Measurements from ENCODE around the gene PNRC2. TPM values are rescaled to one million over a fixed set of nuclear protein-coding genes. Genes with fewer than 3 reads are reported as not detected.

The PNRC2 gene
- total RNA-seq, 3 donors from 2014 or later, result 126 to 163 (median 134) TPM

DNA sequence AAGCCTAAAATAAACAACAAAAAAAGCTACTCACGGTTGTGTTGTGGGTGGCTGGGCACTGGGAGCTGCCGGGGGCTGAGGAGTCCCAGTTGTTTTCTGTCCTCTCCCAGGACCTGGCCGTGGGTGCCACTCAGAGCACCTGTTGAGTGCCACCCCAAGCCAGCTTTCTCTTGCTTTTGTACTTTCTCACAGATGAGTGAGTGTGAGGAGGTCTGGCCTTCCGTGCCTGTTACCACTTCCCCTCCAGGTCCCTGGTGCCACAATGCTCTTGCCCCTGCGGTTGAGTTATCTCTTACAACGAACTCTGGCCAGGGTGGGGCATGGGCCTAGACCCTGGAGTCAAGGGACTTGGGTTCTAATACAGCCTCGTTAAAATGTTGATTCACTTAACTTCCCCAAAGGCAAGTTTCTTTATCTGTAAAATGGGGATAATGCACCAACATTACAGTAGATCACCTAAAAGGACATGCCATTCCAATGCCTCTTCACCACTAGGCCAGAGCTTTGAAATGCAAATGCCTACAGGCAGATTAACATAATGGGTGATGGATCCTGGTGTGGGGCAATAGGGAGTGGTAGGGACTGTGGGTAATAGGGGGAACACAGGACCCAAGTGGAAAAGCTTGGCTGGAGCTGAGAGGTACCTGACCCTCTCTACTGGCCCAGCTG, 46.3 kb upstream of the PNRC2 start, which contains the start of gene CNR2:
Gene CNR2 (minus strand): TSS at position 151 of the 669 bp plus-strand sequence. CDS start 37,745 bp downstream, outside the sequence.
- Histone ChIP-seq H3K27ac (no peak within 1 kb of the TSS), H3K36me3 (no peaks in the 10 kb centered on the region), H3K9me3 (no peaks in the 10 kb centered on the region), H3K4me3 (no peak within 1 kb of the TSS), H3K4me1 (no peaks in the 10 kb centered on the region), H3K27me3 (no peaks in the 10 kb centered on the region)
- no peak for DNase-seq (ENCODE audit: low spot score in 2 of 2)
- intact Hi-C loops (cut with DNase I; ENCODE audit: low total_unique reads), result no loop called here
- no peak for TF ChIP-seq POLR2AphosphoS5 (IDR thresholded peaks at IDR 0.05)
- TF ChIP-seq, protein P1, sequence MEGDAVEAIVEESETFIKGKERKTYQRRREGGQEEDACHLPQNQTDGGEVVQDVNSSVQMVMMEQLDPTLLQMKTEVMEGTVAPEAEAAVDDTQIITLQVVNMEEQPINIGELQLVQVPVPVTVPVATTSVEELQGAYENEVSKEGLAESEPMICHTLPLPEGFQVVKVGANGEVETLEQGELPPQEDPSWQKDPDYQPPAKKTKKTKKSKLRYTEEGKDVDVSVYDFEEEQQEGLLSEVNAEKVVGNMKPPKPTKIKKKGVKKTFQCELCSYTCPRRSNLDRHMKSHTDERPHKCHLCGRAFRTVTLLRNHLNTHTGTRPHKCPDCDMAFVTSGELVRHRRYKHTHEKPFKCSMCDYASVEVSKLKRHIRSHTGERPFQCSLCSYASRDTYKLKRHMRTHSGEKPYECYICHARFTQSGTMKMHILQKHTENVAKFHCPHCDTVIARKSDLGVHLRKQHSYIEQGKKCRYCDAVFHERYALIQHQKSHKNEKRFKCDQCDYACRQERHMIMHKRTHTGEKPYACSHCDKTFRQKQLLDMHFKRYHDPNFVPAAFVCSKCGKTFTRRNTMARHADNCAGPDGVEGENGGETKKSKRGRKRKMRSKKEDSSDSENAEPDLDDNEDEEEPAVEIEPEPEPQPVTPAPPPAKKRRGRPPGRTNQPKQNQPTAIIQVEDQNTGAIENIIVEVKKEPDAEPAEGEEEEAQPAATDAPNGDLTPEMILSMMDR (IDR thresholded peaks at IDR 0.05), result no peak
- TF ChIP-seq POLR2A (IDR thresholded peaks at IDR 0.05), result no peak

GRCh38 chr1:23914921-23915320, 44.7 kb upstream of the PNRC2 start:
- H3K36me3 ChIP-seq, result no peaks in the 10 kb centered on the region
- H3K27ac ChIP-seq, result no peak overlapping the region
- TF ChIP-seq POLR2AphosphoS5 (IDR thresholded peaks at IDR 0.05) (no peak), POLR2A (IDR thresholded peaks at IDR 0.05) (no peak)
- TF ChIP-seq, protein P1 (IDR thresholded peaks at IDR 0.05), result no peak
- H3K27me3 ChIP-seq, result no peaks in the 10 kb centered on the region
- H3K4me1 ChIP-seq, result no peaks in the 10 kb centered on the region
- intact Hi-C loops (cut with DNase I; ENCODE audit: low total_unique reads), result no loop called here
- no peak for DNase-seq (ENCODE audit: low spot score in 2 of 2)
- H3K9me3 ChIP-seq, result no peaks in the 10 kb centered on the region
- H3K4me3 ChIP-seq, result no peak overlapping the region

DNA sequence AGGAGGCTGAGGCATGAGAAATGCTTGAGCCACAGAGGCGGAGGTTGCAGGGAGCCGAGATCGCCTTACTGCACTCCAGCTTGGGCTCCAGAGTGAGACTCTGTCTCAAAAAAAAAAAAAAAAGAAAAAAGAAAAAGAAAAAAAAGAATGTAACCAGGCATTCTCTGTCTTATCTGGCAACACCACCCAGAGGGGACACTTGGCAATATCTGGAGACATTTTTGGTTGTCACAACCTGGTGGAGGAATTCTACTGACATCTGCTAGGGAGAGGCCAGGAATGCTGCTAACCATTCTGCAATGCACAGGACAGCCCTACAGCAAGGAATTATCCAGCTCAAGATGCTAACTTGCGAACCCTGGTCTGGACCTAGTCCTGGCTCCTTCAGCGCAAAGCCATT, 44.2 kb upstream of the PNRC2 start:
- Histone ChIP-seq H3K4me1 (no peaks in the 10 kb centered on the region), H3K36me3 (no peaks in the 10 kb centered on the region), H3K27me3 (no peaks in the 10 kb centered on the region), H3K4me3 (no peak overlapping the region), H3K9me3 (no peaks in the 10 kb centered on the region), H3K27ac (no peak overlapping the region)
- DNase-seq (ENCODE audit: low spot score in 2 of 2), result no peak
- no peak for TF ChIP-seq POLR2AphosphoS5 (IDR thresholded peaks at IDR 0.05)
- TF ChIP-seq, protein P1 (IDR thresholded peaks at IDR 0.05), result no peak
- TF ChIP-seq POLR2A (IDR thresholded peaks at IDR 0.05), result no peak
- intact Hi-C loops (cut with DNase I; ENCODE audit: low total_unique reads), result no loop called here

DNA sequence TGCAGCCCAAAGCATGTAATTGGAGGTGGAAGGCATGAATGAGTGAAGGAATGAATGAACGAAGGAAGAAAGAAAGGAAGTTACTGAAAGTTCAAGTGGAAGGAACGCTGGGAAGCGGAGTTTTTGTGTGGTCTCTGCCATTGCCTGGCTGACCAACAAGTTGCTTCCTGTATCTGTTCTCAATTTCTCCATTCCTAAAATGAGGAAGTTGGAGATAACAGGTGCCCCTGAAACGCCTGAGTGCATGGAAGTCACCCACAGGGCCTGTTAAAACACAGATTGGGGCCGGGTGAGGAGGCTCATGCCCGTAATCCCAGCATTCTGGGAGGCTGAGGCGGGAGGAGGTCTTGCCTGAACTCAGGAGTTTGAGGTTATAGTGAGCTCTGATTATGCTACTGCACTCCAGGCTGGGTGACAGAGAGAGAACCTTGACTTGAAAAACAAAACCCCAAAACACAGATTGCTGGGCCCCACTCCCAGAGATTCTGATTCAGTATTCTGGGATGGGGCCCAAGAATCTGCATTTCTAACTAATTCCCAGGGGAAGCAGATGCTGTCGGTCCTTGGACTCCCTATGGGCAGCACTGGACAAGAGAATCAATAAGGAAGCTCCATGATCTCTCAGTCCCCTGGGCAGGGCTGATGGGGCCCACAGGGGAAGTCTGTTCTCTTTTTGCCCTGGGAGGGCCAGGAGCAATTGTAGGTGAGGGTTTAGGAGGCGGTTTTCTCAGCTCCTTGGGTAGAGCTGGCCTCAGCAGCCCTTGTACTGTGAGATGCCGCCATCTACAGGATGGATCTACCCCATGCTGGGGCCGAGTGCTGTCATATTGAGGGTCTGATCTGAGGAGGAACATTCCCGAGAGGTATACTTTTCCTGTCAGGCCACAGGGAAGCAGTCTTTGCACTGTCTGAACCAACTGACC, 43.2 kb upstream of the PNRC2 start:
- no peak overlapping the region for H3K27ac ChIP-seq
- peak in 1 of 2 donors; percentile 26 for DNase-seq (ENCODE audit: low spot score in 2 of 2)
- no peaks in the 10 kb centered on the region for H3K36me3 ChIP-seq
- no peak for TF ChIP-seq POLR2AphosphoS5 (IDR thresholded peaks at IDR 0.05)
- TF ChIP-seq, protein P1 (IDR thresholded peaks at IDR 0.05), result peak in 2 of 3 donors; percentile 29 to 33
- no peaks in the 10 kb centered on the region for H3K9me3 ChIP-seq
- H3K27me3 ChIP-seq, result no peaks in the 10 kb centered on the region
- no peak overlapping the region for H3K4me3 ChIP-seq
- intact Hi-C loops (cut with DNase I; ENCODE audit: low total_unique reads), result no loop called here
- H3K4me1 ChIP-seq, result no peaks in the 10 kb centered on the region

Measured in breast epithelium (tissue), 4 donors.